Stimulated activated CD8-positive, alpha-beta memory T cell treated with anti-CD3 and anti-CD28 coated beads, Interleukin-2, amount 100 ng/mL, for 48 hours (primary cell): ENCODE measurements around the gene LSP1.
"Not testable (repeated sequence)": the region's sequence is repeated elsewhere in the genome, so short reads cannot be mapped to it uniquely, and the experiment has no call there.

Experiments used
- DNase-seq, 2 donors: peaks; one replicate each; pipeline ENCODE4 v3.0.0-alpha.2; 2020; ENCODE audit warnings: low read depth in 2 of 2

LSP1 gene

DNA sequence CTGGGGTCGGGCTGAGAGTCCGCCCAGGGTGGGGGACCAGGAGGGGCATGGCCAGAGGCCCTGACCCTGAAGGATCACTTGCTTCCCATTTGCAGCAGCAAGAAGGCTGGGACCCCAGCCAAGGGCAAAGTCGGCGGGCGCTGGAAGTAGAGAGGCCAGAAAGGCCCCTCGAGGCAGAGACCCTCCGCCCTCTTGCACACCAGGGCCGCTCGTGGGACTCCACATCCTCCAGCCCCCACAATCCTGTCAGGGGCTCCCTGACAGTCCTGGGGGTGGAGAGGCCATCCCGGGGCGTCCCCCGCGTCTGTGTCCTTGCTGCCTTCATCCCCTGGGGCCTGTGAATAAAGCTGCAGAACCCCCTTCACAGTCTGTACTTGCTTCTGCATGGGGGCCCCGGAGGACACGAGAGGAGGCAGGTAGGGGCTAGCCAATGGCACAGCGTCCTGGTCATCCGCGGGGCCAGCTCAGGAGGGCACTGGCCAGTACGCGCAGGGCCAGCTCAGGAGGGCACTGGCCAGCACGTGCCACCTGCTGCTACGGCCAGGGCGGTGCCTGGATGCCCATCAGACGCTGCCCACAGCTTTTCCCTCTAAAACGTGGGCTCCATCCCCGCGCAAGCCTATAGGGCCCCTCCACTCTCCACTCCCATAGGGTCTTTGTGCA, 85.6 kb downstream of the LSP1 start:
- no peak for DNase-seq

DNA sequence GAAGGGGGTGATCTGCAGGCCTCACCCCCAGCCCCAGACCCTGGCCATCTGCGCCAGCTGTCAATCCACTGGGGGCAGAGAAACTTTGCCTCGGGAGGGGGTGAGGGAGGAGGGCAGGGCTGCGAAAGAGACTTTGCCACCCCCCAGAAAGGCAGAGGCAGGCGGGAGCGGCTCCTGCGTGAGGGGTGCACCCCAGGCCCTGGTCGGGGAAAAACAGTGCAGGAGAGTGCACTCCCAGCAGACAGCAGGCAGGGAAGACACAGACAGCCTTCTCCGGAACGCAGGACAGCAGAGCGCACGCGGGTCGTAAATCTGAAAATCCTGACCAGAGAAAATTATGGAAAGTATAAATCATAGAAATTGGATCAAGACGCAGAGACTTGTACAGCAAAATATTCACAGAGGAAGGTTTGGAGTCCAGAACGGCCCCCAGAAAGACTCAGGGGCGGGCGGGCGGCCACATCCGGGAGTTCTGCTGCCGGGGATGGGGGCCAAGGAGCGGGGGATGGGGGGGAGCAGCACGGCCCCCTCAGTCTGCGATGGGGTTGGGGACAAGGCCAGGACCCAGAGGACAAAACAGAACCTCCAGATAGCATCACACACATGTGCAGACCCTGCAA, 86.2 kb downstream of the LSP1 start:
- no peak for DNase-seq

DNA sequence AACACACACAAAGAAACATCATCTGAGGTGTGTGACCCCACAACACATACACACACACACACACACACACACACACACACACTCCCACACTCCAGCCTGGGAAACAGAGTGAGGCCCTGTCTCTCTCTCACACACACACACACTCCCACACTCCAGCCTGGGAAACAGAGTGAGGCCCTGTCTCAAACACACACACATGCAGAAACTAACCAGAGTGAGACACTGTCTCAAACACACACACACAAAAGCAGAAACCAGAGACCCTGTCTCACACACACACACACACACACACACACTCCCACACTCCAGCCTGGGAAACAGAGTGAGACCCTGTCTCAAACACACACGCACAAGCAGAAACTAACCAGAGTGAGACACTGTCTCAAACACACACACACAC, 86.9 kb downstream of the LSP1 start:
- not testable (repeated sequence) for DNase-seq
